ENCODE measurements around the gene RFX6.

Gene RFX6

GRCh38 chr6:116902634-116903033, 25.6 kb downstream of the RFX6 start:
- DNase-seq (ENCODE audit: low read depth): no peak

GRCh38 chr6:116922853-116923548, 46.0 kb downstream of the RFX6 start:
- DNase-seq (ENCODE audit: low read depth): no peak

GRCh38 chr6:116924245-116924644, 47.2 kb downstream of the RFX6 start:
- DNase-seq (ENCODE audit: low read depth): no peak

- no peak for DNase-seq (ENCODE audit: low read depth)
Observed at GRCh38 chr6:116925088-116925794, 48.2 kb downstream of the RFX6 start.

DNA sequence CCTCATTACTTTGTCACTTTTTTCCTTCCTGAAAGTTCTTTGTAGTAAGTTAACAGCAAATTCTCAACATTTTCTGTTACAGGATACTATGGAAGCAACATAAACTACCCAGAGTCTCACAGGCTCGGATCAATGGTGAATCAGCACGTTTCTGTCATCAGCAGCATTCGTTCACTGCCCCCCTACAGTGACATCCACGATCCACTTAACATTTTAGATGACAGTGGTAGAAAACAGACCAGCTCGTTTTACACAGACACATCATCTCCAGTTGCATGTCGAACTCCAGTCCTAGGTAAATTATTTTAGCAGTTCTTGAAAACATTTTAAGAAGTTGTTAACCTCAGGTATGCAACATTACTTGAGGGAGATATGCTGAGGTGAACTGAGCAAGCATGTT, 51.6 kb downstream of the RFX6 start:
- no peak for DNase-seq (ENCODE audit: low read depth)

GRCh38 chr6:116929825-116930224, 52.8 kb downstream of the RFX6 start:
- DNase-seq (ENCODE audit: low read depth): no peak

GRCh38 chr6:116931456-116931855, 54.4 kb downstream of the RFX6 start:
- no peak for DNase-seq (ENCODE audit: low read depth)

- no peak for DNase-seq (ENCODE audit: low read depth)
Observed at GRCh38 chr6:116932496-116932895, 55.5 kb downstream of the RFX6 start.

DNA sequence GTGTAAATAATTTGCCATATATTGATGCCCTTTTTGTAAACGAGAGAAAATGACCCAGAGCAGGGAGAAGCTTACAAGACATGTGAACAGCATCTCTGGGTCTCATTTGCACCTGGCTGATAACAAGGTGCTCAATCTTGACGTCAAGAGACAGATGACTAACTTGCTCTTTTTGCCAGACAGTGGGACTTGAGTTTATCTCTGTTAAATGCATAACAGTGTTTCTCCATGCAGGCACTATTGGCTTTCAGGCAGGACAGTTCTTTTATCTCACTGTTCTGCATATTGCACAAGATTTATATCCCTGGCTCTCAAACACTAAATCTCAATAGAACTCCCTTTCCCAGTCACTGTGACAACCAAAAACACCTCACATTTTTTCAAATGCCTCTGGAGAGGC, 56.4 kb downstream of the RFX6 start:
- DNase-seq (ENCODE audit: low read depth): no peak

- DNase-seq (ENCODE audit: low read depth): no peak
Observed at GRCh38 chr6:116938305-116938704, 61.3 kb downstream of the RFX6 start.

DNA sequence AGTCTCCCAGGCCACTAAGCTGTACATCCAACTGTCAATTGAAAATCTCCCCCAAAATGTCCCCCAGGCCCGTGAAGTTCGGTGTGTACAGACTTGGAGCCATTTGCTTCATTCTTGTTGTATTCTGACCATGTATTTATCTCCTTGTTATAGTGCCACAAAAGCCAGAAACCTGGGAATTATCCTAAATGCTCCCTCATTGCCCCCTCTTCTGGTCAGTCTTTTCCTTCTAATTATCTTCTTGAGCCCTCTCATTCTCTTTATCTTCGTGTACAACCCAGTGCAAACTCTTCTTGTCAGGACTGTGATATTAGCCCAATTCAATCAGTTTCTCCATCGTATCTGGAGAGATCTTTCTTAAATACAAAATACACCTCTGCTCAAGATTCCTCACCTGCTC, 64.7 kb downstream of the RFX6 start:
- DNase-seq (ENCODE audit: low read depth): no peak

DNA sequence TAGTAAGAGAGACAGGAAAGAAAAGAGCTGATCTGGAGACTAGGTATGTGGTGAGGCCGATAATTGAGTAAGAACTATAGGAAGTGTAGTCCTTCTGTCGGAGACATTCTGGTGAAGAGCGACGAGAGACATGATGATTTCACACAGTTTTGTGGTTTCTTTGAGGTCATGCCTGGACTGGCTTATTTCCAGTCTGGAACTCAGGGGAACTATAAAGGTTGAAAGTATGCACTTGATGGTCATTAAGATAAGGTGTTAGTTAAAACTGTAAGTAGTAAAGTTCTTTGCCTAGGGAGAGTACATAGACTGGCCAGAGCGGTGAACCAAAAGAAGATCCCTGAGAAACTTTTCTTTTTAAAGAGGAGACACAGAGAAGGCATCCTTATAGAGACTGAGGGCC, 68.8 kb downstream of the RFX6 start:
- no peak for DNase-seq (ENCODE audit: low read depth)

DNA sequence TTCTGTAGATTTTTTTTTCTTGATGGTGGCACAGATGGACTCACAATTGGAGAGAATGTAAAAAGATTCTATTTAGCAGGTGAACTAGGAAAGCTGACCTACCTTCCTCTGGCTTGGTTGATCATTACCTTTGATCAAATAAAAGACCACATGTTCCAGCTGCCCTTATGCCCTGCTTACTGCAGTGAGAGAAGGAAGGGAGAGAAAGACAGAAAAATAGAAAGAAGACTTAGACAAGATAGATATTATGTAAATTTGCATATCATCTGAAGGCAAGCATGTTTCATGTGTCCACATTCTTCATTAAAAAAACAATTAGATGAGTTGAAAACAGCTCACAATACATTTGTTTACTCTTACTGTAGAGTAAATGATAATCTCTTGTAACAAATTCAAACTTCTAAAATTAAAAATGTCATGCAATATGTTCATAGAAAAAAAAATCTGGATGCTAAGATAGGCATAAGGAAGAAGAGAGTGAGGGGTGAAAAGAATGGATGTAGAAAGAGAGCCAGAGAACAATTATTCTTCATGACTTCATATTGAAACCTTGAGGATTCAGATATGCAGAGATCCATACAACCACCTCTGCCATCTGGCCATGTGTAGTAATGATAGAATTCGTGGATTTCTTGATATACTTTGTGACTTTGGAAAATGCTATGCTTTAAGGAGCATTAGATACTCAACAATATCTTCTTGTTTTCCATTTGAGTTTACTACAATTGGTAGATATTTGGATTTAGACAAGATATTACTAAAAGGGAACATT, 71.7 kb downstream of the RFX6 start:
- no peak for DNase-seq (ENCODE audit: low read depth)

- DNase-seq (ENCODE audit: low read depth): no peak
Observed at GRCh38 chr6:116949964-116950363, 72.9 kb downstream of the RFX6 start.

DNA sequence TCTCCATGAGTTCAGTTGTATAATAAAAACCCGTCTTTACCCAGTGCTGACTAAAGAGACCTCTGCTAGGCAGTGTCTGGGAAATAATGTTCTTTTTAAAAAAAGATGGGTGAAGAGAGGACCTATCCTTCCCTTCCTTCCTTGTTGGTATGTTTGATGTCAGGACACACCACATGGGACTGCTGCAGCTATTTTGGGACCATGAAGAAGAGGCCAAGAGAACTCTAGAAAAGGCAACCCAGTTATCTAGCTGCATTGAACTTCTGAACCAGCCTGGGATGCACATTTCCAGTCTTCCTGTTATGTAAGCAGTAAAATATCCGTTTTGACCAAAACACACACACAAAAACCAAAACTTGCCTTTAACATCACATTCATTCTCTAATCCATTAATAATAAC, 77.3 kb downstream of the RFX6 start:
- no peak for DNase-seq (ENCODE audit: low read depth)

- DNase-seq (ENCODE audit: low read depth): no peak
Observed at GRCh38 chr6:116954938-116955337, 77.9 kb downstream of the RFX6 start.

DNA sequence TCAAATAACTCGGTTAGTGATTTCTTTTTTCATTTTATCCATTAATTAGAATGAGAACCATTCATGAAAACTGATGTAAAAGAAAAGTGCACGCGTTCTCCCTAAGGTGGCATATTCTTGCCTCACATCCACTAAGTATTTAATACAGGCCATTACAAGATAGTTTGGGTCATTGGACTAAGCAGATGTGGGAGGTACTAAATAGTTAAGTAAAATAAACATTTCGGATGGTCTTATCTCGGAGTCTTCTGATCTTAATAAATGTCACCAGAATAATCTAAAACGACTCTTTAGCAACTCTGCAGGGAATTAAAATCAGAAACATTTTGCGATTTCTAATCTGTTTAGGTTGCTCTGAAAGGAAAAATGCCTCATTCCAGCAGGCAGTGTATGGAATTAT, 78.7 kb downstream of the RFX6 start:
- DNase-seq (ENCODE audit: low read depth): no peak

DNA sequence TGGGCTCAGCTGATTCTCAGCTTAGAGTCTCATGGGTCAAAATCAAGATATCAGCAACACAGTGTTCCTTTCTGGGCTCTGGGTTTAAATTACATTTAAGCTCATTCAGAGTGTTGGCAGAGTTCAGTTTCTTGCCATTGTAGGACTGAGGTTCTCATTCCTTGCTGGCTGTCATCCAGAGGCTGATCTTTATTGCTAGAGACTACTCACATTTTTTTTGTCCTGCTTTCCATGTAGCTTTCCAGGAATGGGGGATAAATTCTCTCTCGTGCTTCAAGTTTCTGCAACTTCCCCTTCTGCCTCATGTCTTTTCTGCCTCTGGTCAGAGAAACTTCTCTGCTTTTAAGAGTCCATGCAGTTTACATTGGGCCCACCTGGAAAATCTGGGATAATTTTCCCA, 86.9 kb downstream of the RFX6 start:
- no peak for DNase-seq (ENCODE audit: low read depth)

- no peak for DNase-seq (ENCODE audit: low read depth)
Observed at GRCh38 chr6:116966675-116967576, 89.9 kb downstream of the RFX6 start.

GRCh38 chr6:116969211-116969863, 92.3 kb downstream of the RFX6 start:
- DNase-seq (ENCODE audit: low read depth): no peak

DNA sequence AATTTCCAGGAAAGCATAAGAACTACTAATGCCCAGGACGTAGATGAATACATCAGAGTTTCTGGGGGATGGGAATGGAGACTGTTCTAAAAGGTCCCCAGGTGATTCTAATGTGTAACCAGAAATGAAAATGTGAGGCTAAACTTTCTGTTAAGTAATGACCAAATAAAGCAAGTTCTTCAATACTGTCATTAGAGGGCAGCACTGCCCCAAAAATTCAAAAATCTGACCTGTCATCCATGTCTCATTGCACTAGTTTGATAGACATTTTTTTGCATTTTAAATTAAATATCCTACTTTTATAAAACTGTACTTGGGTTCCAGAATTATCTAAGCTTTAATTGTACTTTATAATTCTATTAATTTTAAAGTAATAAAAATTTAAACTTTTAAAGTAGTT, 94.9 kb downstream of the RFX6 start:
- DNase-seq (ENCODE audit: low read depth): no peak

DNA sequence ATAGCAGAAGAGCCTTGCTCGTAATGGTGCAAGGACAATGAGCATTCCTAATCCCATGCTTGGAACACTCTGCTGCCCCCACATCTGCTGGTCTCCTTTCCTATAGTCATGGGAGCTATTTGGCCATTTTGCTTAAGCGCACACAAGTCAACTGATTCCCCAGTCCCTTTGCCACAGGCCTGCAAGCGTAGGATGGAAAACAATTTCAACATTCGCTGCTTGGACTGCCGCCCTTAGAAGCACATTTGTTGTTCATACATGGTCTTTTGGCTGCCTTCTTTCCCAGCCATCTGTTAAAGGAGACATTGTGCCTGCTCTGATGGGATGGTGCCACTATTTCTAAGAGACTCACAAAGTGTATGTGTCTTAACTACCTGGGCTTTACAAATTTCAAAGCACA, 96.9 kb downstream of the RFX6 start:
- no peak for DNase-seq (ENCODE audit: low read depth)

All from stimulated activated CD8-positive, alpha-beta memory T cell treated with anti-CD3 and anti-CD28 coated beads, Interleukin-12 subunit alpha, Interleukin-12 subunit beta, amount 100 ng/mL, for 4 hours (primary cell).